Ovary (tissue), 9 donors: ENCODE results near the gene RIN3. TPM values are rescaled to one million over a fixed set of nuclear protein-coding genes. Genes with fewer than 3 reads are reported as not detected.
A peak's percentile ranks its signal among the peaks of the same experiment; 100 is the strongest.

Experiments
- DNase-seq, 5 donors: peaks; one replicate each; pipeline ENCODE4 v3.0.0-alpha.2; 2019 to 2020
- H3K27ac ChIP-seq, 2 donors: fragments of 200-600 bp; one replicate each; pipeline versions ENCODE4 v1.5.1 to v1.8.0; 2019 to 2022
- H3K27me3 ChIP-seq: fragments of 200-600 bp; one replicate; pipeline ENCODE4 v1.8.0; 2022
- H3K36me3 ChIP-seq: fragments of 200-600 bp; sonication (generic); one replicate; pipeline ENCODE4 v1.5.1; 2019
- H3K4me1 ChIP-seq: one replicate; pipeline ENCODE4 v1.8.1; 2013; ENCODE audit warnings: mild to moderate bottlenecking, moderate library complexity; ENCODE audit not compliant: insufficient read depth
- H3K4me3 ChIP-seq: fragments of 200-600 bp; sonication (generic); one replicate; pipeline ENCODE4 v1.5.1; 2017
- H3K9me3 ChIP-seq, 2 donors: fragments of 200-600 bp in 1 of 2; sonication (generic) in 1 of 2; one replicate each; pipeline versions ENCODE4 v1.5.1 to v1.8.1; 2013 to 2019; ENCODE audit warnings: mild to moderate bottlenecking in 1 of 2, moderate library complexity in 1 of 2
- CTCF ChIP-seq, 3 donors: fragments of 450-650 bp in 2 of 3; fragments of 200-600 bp in 1 of 3; IDR thresholded peaks; one replicate each; pipeline versions ENCODE4 v1.5.1 to v1.8.0; 2016 to 2022; ENCODE audit warnings: antibody characterized with exemption in 3 of 3, mild to moderate bottlenecking in 1 of 3
- EP300 ChIP-seq: sonication (generic); formaldehyde crosslinking; IDR thresholded peaks from one replicate; pipeline ENCODE4 v1.6.1; 2017; ENCODE audit warnings: antibody characterized with exemption
- POLR2A ChIP-seq: fragments of 450-650 bp; IDR thresholded peaks from one replicate; pipeline ENCODE4 v1.6.1; 2017; ENCODE audit warnings: antibody characterized with exemption, mild to moderate bottlenecking, moderate library complexity
- WGBS, 3 donors: extraction: QIAGEN DNeasy Blood & Tissue Kit in 1 of 3; methylation state at CpG; one replicate each; pipeline versions ENCODE4 v1.1.5 to v1.1.7; 2013 to 2017; 5-methylcytosine and 5-hydroxymethylcytosine counted together
- intact Hi-C, 4 donors: fragments of 100-400 bp; cut with DNase I; formaldehyde crosslinking; loops; one replicate each; pipeline versions ENCODE4 v1.11.0 to v1.15.1; 2022 to 2023
- polyA plus RNA-seq, 2 donors: library from polyadenylated mRNA; stranded (reverse); fragments of 200-250 nt in 1 of 2; fragments of 350-450 nt in 1 of 2; fragmentation: Illumina TruSeq in 1 of 2; extraction: RNeasy Lipid Tissue Mini Kit (QIAGEN cat#74804) in 1 of 2; gene quantifications; one replicate each; pipeline ENCODE4 v1.2.3, GENCODE V29; 2013 to 2014
- total RNA-seq, 7 donors: library from RNA; depleted of rRNA in 2 of 7; stranded (reverse); fragments of >200 nt in 2 of 7; fragmentation: NEBNext Ultra II Directional in 3 of 7; extraction: Animal tissue kit (Norgen Biotek cat#: 25700) in 3 of 7; gene quantifications; one replicate each; pipeline versions ENCODE4 v1.1.0 to v1.2.4, GENCODE V29; 2016 to 2023
- donor health status: DM: no; HTN: no; CAD: no; lungs with moderate emphysema.
- donor health status: DM: no; HTN: no; CAD: no.
- donor health status: Bipolar disorder and iron deficiency.
- donor health status: DM: yes; HTN: yes; CAD: no.
- donor health status: DM: no; HTN: no; CAD: no.
- donor health status: DM: yes; HTN: yes; CAD: no.

Gene RIN3
- total and polyA plus RNA-seq, 9 donors: 3.8 to 27.9 (median 13.9) TPM

- WGBS, 3 donors: 56 to 84% (median 70%) methylated on average over 5 of the region's 5 CpGs
- Histone ChIP-seq H3K4me3 (no peak overlapping the region), H3K9me3 (no peaks in the 10 kb centered on the region), H3K36me3 (no peaks in the 10 kb centered on the region), H3K4me1 (peaks cover 5% of the 10 kb centered on the region), H3K27me3 (no peaks in the 10 kb centered on the region), H3K27ac (no peak overlapping the region)
- no peak for TF ChIP-seq POLR2A
- TF ChIP-seq EP300: no peak
- TF ChIP-seq CTCF (IDR thresholded peaks at IDR 0.05): no peak
- DNase-seq: no peak
- intact Hi-C loops: loop anchor here in 1 of 4 donors (10.0 kb wide), 1 partner anchor 65 kb away; no protein-coding TSS in a partner anchor
These were observed 206.3 kb downstream of the RIN3 start for GRCh38 chr14:92719890-92720323.

GRCh38 chr14:92724516-92725340 is 211.1 kb downstream of the RIN3 start:
- H3K4me1 ChIP-seq: peaks cover 4% of the 10 kb centered on the region
- WGBS, 3 donors: 94 to 95% (median 95%) methylated on average over 14 of the region's 14 CpGs
- intact Hi-C loops: no loop called here

GRCh38 chr14:92726135-92726932 is 212.8 kb downstream of the RIN3 start:
- Histone ChIP-seq H3K4me3 (no peak overlapping the region), H3K9me3 (no peaks in the 10 kb centered on the region), H3K27ac (no peak overlapping the region), H3K27me3 (no peaks in the 10 kb centered on the region), H3K36me3 (no peaks in the 10 kb centered on the region), H3K4me1 (no peaks in the 10 kb centered on the region)
- 76 to 85% (median 80%) methylated on average over 12 of the region's 12 CpGs for WGBS, 3 donors
- peak in 2 of 5 donors; percentile 24 to 48 for DNase-seq
- TF ChIP-seq CTCF (IDR thresholded peaks at IDR 0.05) (no peak), EP300 (no peak), POLR2A (no peak)
- intact Hi-C loops: no loop called here

More at GRCh38 chr14:92724516-92725340, 211.1 kb downstream of the RIN3 start:
- H3K27me3 ChIP-seq: no peaks in the 10 kb centered on the region
- H3K36me3 ChIP-seq: no peaks in the 10 kb centered on the region
- DNase-seq: no peak
- H3K4me3 ChIP-seq: no peak overlapping the region
- H3K27ac ChIP-seq: no peak overlapping the region
- H3K9me3 ChIP-seq: no peaks in the 10 kb centered on the region
- TF ChIP-seq CTCF (IDR thresholded peaks at IDR 0.05) (no peak), EP300 (no peak), POLR2A (no peak)

- no peak overlapping the region for H3K4me3 ChIP-seq
- no peaks in the 10 kb centered on the region for H3K4me1 ChIP-seq
- DNase-seq: no peak
- WGBS, 3 donors: 87 to 97% (median 90%) methylated on average over 8 of the region's 8 CpGs
- H3K9me3 ChIP-seq: no peaks in the 10 kb centered on the region
- intact Hi-C loops: no loop called here
- no peak overlapping the region for H3K27ac ChIP-seq
- TF ChIP-seq CTCF (IDR thresholded peaks at IDR 0.05) (no peak), EP300 (no peak), POLR2A (no peak)
- no peaks in the 10 kb centered on the region for H3K36me3 ChIP-seq
- H3K27me3 ChIP-seq: no peaks in the 10 kb centered on the region
These were observed 213.3 kb downstream of the RIN3 start for GRCh38 chr14:92726933-92727262.
